KOPT-K1 (cell line): ENCODE data around the gene ZNF330.

Experiments used
- H3K27ac ChIP-seq: fragments of 200-600 bp; sonication (generic); 2 replicates; pipeline ENCODE4 v1.5.1; 2016; ENCODE audit warnings: antibody characterized with exemption, mild to moderate bottlenecking, low read depth, low read length; ENCODE audit not compliant: poor library complexity, severe bottlenecking
- H3K36me3 ChIP-seq: fragments of 200-600 bp; sonication (generic); 2 replicates; pipeline ENCODE4 v1.5.1; 2017; ENCODE audit warnings: antibody characterized with exemption, mild to moderate bottlenecking, low read length, moderate library complexity; ENCODE audit not compliant: insufficient read depth
- H3K9me3 ChIP-seq: fragments of 200-600 bp; sonication (generic); 2 replicates; pipeline ENCODE4 v1.5.1; 2017; ENCODE audit warnings: antibody characterized with exemption, low read length, mild to moderate bottlenecking; ENCODE audit not compliant: insufficient read depth, poor library complexity, severe bottlenecking

ZNF330 gene

GRCh38 chr4:141248486-141248885, 27.8 kb downstream of the ZNF330 start:
- H3K27ac ChIP-seq: no peak overlapping the region
- no peaks in the 10 kb centered on the region for H3K9me3 ChIP-seq
- no peaks in the 10 kb centered on the region for H3K36me3 ChIP-seq

- H3K27ac ChIP-seq: no peak overlapping the region
- no peaks in the 10 kb centered on the region for H3K9me3 ChIP-seq
- H3K36me3 ChIP-seq: no peaks in the 10 kb centered on the region
These were observed 33.6 kb downstream of the ZNF330 start for GRCh38 chr4:141254326-141254725.

- no peaks in the 10 kb centered on the region for H3K36me3 ChIP-seq
These were observed 34.3 kb downstream of the ZNF330 start for GRCh38 chr4:141255016-141255415.

GRCh38 chr4:141258558-141258957, 37.9 kb downstream of the ZNF330 start:
- H3K36me3 ChIP-seq: no peaks in the 10 kb centered on the region
- no peak overlapping the region for H3K27ac ChIP-seq
- no peaks in the 10 kb centered on the region for H3K9me3 ChIP-seq

More at GRCh38 chr4:141255016-141255415, 34.3 kb downstream of the ZNF330 start:
- no peak overlapping the region for H3K27ac ChIP-seq
- no peaks in the 10 kb centered on the region for H3K9me3 ChIP-seq

GRCh38 chr4:141275834-141276233, 55.1 kb downstream of the ZNF330 start:
- no peaks in the 10 kb centered on the region for H3K9me3 ChIP-seq
- H3K36me3 ChIP-seq: no peaks in the 10 kb centered on the region
- no peak overlapping the region for H3K27ac ChIP-seq

GRCh38 chr4:141283152-141283551, 62.5 kb downstream of the ZNF330 start:
- no peaks in the 10 kb centered on the region for H3K9me3 ChIP-seq
- H3K36me3 ChIP-seq: no peaks in the 10 kb centered on the region
- no peak overlapping the region for H3K27ac ChIP-seq

- H3K9me3 ChIP-seq: no peaks in the 10 kb centered on the region
- no peaks in the 10 kb centered on the region for H3K36me3 ChIP-seq
- H3K27ac ChIP-seq: no peak overlapping the region
These were observed 62.9 kb downstream of the ZNF330 start for GRCh38 chr4:141283563-141283962.
